OCI-LY7 (cell line): ENCODE data around the gene C3orf85. TPM values are rescaled to one million over a fixed set of nuclear protein-coding genes. Genes with fewer than 3 reads are reported as not detected.

ENCODE experiments used
- Bru-seq: library from RNA; stranded (reverse); fragments of 400-500 nt; gene quantifications from one replicate; lab custom pipeline; 2021; lab: Mats Ljungman, UMichigan
- BruChase-seq, 2 experiments: library from RNA; stranded (reverse); fragments of 400-500 nt; gene quantifications; one replicate each; lab custom pipeline; 2021; lab: Mats Ljungman, UMichigan
- BruUV-seq: library from RNA; stranded (reverse); fragments of 400-500 nt; replicated peaks from 2 replicates; lab custom pipeline; 2021; lab: Mats Ljungman, UMichigan
- CTCF ChIA-PET: fragments of 300-600 bp; sonication (Branson Sonifier 250); formaldehyde crosslinking; loops from one replicate; lab custom pipeline; 2022; ENCODE audit warnings: antibody characterized with exemption; ENCODE audit not compliant: unreplicated experiment; lab: Charles Lee
- POLR2A ChIA-PET: fragments of 300-600 bp; sonication (Branson Sonifier 250); formaldehyde crosslinking; loops from one replicate; lab custom pipeline; 2022; ENCODE audit warnings: antibody characterized with exemption; lab: Charles Lee
- DNase-seq: peaks from one replicate; pipeline ENCODE4 v3.0.0-alpha.2; 2015; ENCODE audit warnings: low spot score
- H2AFZ ChIP-seq: fragments of 200-600 bp; sonication (generic), shearing (Covaris generic); 2 replicates; pipeline ENCODE4 v1.6.1; 2014; ENCODE audit warnings: mild to moderate bottlenecking, antibody characterized with exemption, low read length, moderate library complexity
- H3K27ac ChIP-seq: fragments of 200-600 bp; sonication (generic); 2 replicates; pipeline ENCODE4 v1.5.1; 2014; ENCODE audit warnings: mixed run types, low read depth, mild to moderate bottlenecking, moderate library complexity, low read length, inconsistent platforms; ENCODE audit not compliant: poor library complexity, severe bottlenecking
- H3K36me3 ChIP-seq: fragments of 200-600 bp; sonication (generic); 2 replicates; pipeline ENCODE4 v1.6.1; 2014; ENCODE audit warnings: mild to moderate bottlenecking, antibody characterized with exemption, low read length, moderate library complexity, mixed read lengths; ENCODE audit not compliant: insufficient read depth
- H3K4me1 ChIP-seq: fragments of 200-600 bp; sonication (generic); 2 replicates; pipeline ENCODE4 v1.5.1; 2014; ENCODE audit warnings: mild to moderate bottlenecking, low read length; ENCODE audit not compliant: insufficient read depth, poor library complexity, severe bottlenecking
- H3K4me2 ChIP-seq: fragments of 200-600 bp; sonication (generic); 2 replicates; pipeline ENCODE4 v1.6.1; 2014; ENCODE audit warnings: mild to moderate bottlenecking, low read length
- H3K4me3 ChIP-seq: fragments of 200-600 bp; sonication (generic); 2 replicates; pipeline ENCODE4 v1.5.1; 2014; ENCODE audit warnings: mild to moderate bottlenecking, low read depth, low read length; ENCODE audit not compliant: poor library complexity, severe bottlenecking
- H3K79me2 ChIP-seq: fragments of 200-600 bp; sonication (generic); 2 replicates; pipeline ENCODE4 v1.6.1; 2016; ENCODE audit warnings: low read depth, mild to moderate bottlenecking, low read length, moderate library complexity, mixed read lengths; ENCODE audit not compliant: insufficient read depth
- H3K9me2 ChIP-seq: fragments of 200-600 bp; sonication (generic); 2 replicates; pipeline ENCODE4 v1.6.1; 2016; ENCODE audit warnings: mild to moderate bottlenecking, low read length, mixed read lengths; ENCODE audit not compliant: insufficient read depth
- H3K9me3 ChIP-seq: fragments of 200-600 bp; sonication (generic); 2 replicates; pipeline ENCODE4 v1.6.1; 2014; ENCODE audit warnings: mild to moderate bottlenecking, mixed run types, low read length, mixed read lengths
- H4K20me1 ChIP-seq: fragments of 200-600 bp; sonication (generic); 2 replicates; pipeline ENCODE4 v1.6.1; 2014; ENCODE audit warnings: mild to moderate bottlenecking, antibody characterized with exemption, low read length, moderate library complexity, mixed read lengths; ENCODE audit not compliant: insufficient read depth
- EZH2phosphoT487 ChIP-seq: fragments of 200-600 bp; sonication (generic); IDR thresholded peaks from 2 replicates; pipeline ENCODE4 v1.6.1; 2018; ENCODE audit warnings: low read depth, borderline replicate concordance, mild to moderate bottlenecking, mixed run types, antibody characterized with exemption, low read length, moderate library complexity, mixed read lengths
- intact Hi-C: fragments of 100-400 bp; cut with micrococcal nuclease; formaldehyde crosslinking; loops from one replicate; pipeline ENCODE4 v1.10.0; 2022; ENCODE audit not compliant: unreplicated experiment
- long read RNA-seq: library from polyadenylated mRNA; stranded (forward); transcript quantifications from one replicate; pipeline ENCODE4 v2.0.0, GENCODE V29; 2022
- total RNA-seq, 2 experiments: library from RNA; depleted of rRNA in 1 of 2; stranded (reverse); fragments of >200 nt in 1 of 2; shearing (Covaris generic) in 1 of 2; gene quantifications; 2 replicates each; pipeline ENCODE4 v1.2.3, GENCODE V29; 2014 to 2022
- TF ChIP-seq, protein P1 (sequence below): fragments of 200-600 bp; sonication (generic); conservative IDR thresholded peaks from 2 replicates; pipeline ENCODE4 v1.5.1; 2014; ENCODE audit warnings: mild to moderate bottlenecking, antibody characterized with exemption, low read length, moderate library complexity, mixed read lengths

Gene C3orf85, protein sequence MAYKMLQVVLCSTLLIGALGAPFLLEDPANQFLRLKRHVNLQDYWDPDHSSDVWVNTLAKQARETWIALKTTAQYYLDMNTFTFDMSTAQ
- not detected in 2 replicates for total RNA-seq (2014; rRNA removed; shearing (Covaris generic))
- total RNA-seq (2022), result not detected in 2 replicates
- Bru-seq, nascent RNA, result not detected
- BruChase-seq, experiment 1, labeled RNA remaining after a 6-hour chase, result not detected
- not detected for BruChase-seq, experiment 2, labeled RNA remaining after a 2-hour chase
- long read RNA-seq, result 0 reads

DNA sequence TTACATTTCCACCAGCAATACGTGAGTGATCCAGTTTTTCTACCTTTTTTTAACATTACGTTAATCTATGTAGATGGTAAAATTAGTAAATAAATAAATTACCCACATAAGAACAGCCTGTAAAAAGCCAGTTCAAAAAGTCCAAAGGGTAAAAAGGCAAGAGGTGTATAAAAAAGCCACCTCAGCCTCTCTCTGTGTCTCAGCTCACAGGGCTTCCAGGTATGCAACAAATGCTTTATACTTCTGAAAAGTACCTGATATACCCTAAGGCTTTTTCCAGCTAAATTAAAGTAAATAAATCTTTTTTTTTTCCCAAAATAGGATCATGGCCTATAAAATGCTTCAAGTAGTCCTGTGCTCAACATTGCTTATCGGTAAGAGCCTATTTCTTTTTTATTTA, at the start of gene C3orf85:
C3orf85 (plus strand) TSS at position 197 of the 400 bp plus-strand sequence; CDS start at position 326, 129 bp downstream.
- ChIA-PET POLR2A (no interaction called here), CTCF (no interaction called here)
- no peak for DNase-seq
- intact Hi-C loops, result no loop called here
- Histone ChIP-seq H3K9me3 (no peaks in the 10 kb centered on the region), H4K20me1 (no peaks in the 10 kb centered on the region), H3K4me2 (no peak within 1 kb of the TSS), H3K9me2 (no peaks in the 10 kb centered on the region), H3K4me3 (no peak within 1 kb of the TSS), H2AFZ (no peak within 1 kb of the TSS), H3K4me1 (no peaks in the 10 kb centered on the region), H3K36me3 (no peaks in the 10 kb centered on the region), H3K79me2 (no peaks in the 10 kb centered on the region), H3K27ac (no peak within 1 kb of the TSS)
- TF ChIP-seq, protein P1, sequence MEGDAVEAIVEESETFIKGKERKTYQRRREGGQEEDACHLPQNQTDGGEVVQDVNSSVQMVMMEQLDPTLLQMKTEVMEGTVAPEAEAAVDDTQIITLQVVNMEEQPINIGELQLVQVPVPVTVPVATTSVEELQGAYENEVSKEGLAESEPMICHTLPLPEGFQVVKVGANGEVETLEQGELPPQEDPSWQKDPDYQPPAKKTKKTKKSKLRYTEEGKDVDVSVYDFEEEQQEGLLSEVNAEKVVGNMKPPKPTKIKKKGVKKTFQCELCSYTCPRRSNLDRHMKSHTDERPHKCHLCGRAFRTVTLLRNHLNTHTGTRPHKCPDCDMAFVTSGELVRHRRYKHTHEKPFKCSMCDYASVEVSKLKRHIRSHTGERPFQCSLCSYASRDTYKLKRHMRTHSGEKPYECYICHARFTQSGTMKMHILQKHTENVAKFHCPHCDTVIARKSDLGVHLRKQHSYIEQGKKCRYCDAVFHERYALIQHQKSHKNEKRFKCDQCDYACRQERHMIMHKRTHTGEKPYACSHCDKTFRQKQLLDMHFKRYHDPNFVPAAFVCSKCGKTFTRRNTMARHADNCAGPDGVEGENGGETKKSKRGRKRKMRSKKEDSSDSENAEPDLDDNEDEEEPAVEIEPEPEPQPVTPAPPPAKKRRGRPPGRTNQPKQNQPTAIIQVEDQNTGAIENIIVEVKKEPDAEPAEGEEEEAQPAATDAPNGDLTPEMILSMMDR, result no peak
- TF ChIP-seq EZH2phosphoT487, result no peak
- no TSS peak for BruUV-seq

DNA sequence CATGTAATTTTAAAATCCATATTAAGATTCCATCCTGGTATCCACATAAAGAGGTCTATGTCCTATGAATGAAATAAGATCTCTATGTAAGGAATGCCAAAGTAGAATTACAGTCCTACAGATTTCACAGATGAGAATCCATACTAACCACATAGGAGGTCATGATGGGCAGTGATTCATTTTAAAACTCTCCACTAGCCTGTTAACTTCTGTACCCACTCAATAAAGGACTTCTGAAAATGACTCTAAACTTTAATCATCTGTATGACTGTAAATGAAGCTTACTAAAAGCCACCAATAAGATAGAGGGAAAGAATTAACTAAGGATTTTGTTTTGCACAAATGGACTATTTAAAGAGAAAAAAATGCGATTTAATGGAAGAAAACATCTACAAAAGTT, 47.3 kb upstream of the C3orf85 start:
- no peaks in the 10 kb centered on the region for H3K4me1 ChIP-seq
- POLR2A ChIA-PET, result no interaction called here
- H3K4me2 ChIP-seq, result no peak overlapping the region
- TF ChIP-seq, protein P1, result no peak
- no peak for TF ChIP-seq EZH2phosphoT487
- H2AFZ ChIP-seq, result no peak overlapping the region
- H3K9me2 ChIP-seq, result no peaks in the 10 kb centered on the region
- H3K79me2 ChIP-seq, result no peaks in the 10 kb centered on the region
- H3K4me3 ChIP-seq, result no peak overlapping the region
- H3K9me3 ChIP-seq, result no peaks in the 10 kb centered on the region
- intact Hi-C loops, result no loop called here
- H4K20me1 ChIP-seq, result no peaks in the 10 kb centered on the region
- DNase-seq, result no peak
- BruUV-seq, result no TSS peak
- CTCF ChIA-PET, result no interaction called here
- H3K27ac ChIP-seq, result no peak overlapping the region
- no peaks in the 10 kb centered on the region for H3K36me3 ChIP-seq

DNA sequence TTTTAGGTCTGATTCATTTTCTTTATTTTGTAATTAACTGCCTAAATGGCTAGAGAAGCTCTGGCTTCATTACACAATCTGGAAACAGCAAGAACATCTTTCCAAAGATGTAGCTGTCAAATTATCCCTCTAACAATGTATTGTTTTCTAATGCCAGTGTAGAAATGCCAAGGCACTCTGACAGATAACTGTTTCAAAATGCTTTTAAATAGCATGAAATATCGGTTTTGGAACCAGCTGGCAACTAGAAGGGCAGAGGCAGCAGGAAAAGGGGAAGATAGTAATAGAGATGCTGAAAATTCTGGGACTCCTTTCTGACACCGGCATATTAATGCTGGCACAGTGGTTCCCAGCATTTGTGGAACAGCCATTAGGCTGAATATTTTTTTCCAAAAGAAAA, 44.7 kb upstream of the C3orf85 start:
- H3K9me2 ChIP-seq, result no peaks in the 10 kb centered on the region
- no peak for DNase-seq
- no peaks in the 10 kb centered on the region for H3K9me3 ChIP-seq
- no peaks in the 10 kb centered on the region for H3K79me2 ChIP-seq
- no peak for TF ChIP-seq EZH2phosphoT487
- TF ChIP-seq, protein P1, result no peak
- ChIA-PET CTCF (no interaction called here), POLR2A (interaction anchor here (1.1 kb wide), 1 partner anchor 51 kb away, joined by 3 read pairs; no protein-coding TSS in a partner anchor)
- H3K4me1 ChIP-seq, result no peaks in the 10 kb centered on the region
- H3K27ac ChIP-seq, result no peak overlapping the region
- H3K36me3 ChIP-seq, result no peaks in the 10 kb centered on the region
- H3K4me3 ChIP-seq, result no peak overlapping the region
- no TSS peak for BruUV-seq
- no peaks in the 10 kb centered on the region for H4K20me1 ChIP-seq
- intact Hi-C loops, result no loop called here
- no peak overlapping the region for H3K4me2 ChIP-seq
- H2AFZ ChIP-seq, result no peak overlapping the region
